GM21423 (cell line): Measurements from ENCODE around the gene RHOA.

Experiments
- ATAC-seq: cut with Tn5 transposase; IDR thresholded peaks from one replicate; pipeline ENCODE4 v1.9.1; 2021; ENCODE audit warnings: mild to moderate bottlenecking, moderate library complexity; ENCODE audit not compliant: unreplicated experiment

Gene RHOA

GRCh38 chr3:49411968-49412631 lies at the start of gene RHOA, which contains the start of gene TCTA:
TSS of gene RHOA (minus strand) at chr3:49411976. CDS start at chr3:49375589, 36,387 bp downstream.
TSS of gene TCTA (plus strand) at chr3:49412423. CDS start at chr3:49412427, 4 bp downstream.
- ATAC-seq, result peak; percentile 76

GRCh38 chr3:49460956-49461355 lies 49.2 kb upstream of the RHOA start:
- no peak for ATAC-seq

- ATAC-seq, result no peak
These were observed 48.6 kb upstream of the RHOA start for GRCh38 chr3:49460188-49460890.

GRCh38 chr3:49456466-49456865 lies 44.7 kb upstream of the RHOA start:
- ATAC-seq, result no peak

GRCh38 chr3:49454898-49455681 lies 43.3 kb upstream of the RHOA start:
- ATAC-seq, result no peak

GRCh38 chr3:49454458-49454857 lies 42.7 kb upstream of the RHOA start:
- ATAC-seq, result no peak

- no peak for ATAC-seq
These were observed 41.8 kb upstream of the RHOA start for GRCh38 chr3:49453621-49454020.

- ATAC-seq, result no peak
These were observed 33.6 kb upstream of the RHOA start for GRCh38 chr3:49445391-49445790.

- no peak for ATAC-seq
These were observed 23.0 kb upstream of the RHOA start for GRCh38 chr3:49434731-49435130.

GRCh38 chr3:49428752-49429080 lies 16.9 kb upstream of the RHOA start:
- peak; percentile 5 for ATAC-seq

GRCh38 chr3:49427586-49427985 lies 15.8 kb upstream of the RHOA start:
- ATAC-seq, result no peak

GRCh38 chr3:49424816-49425215 lies 13.0 kb upstream of the RHOA start:
- no peak for ATAC-seq

- ATAC-seq, result no peak
These were observed 10.8 kb upstream of the RHOA start, which contains the start of gene AMT for GRCh38 chr3:49422379-49423248. TSS of gene AMT (minus strand) at chr3:49422473. CDS start at chr3:49422450, 23 bp downstream.

GRCh38 chr3:49421890-49422378 lies 10.2 kb upstream of the RHOA start:
- ATAC-seq, result no peak

GRCh38 chr3:49417516-49418120 lies 5.8 kb upstream of the RHOA start:
- ATAC-seq, result no peak

GRCh38 chr3:49416867-49417266 lies 5.1 kb upstream of the RHOA start:
- no peak for ATAC-seq

GRCh38 chr3:49415931-49416601 lies 4.3 kb upstream of the RHOA start:
- no peak for ATAC-seq

GRCh38 chr3:49414753-49415152 lies 3.0 kb upstream of the RHOA start:
- no peak for ATAC-seq

- no peak for ATAC-seq
These were observed 1.6 kb upstream of the RHOA start for GRCh38 chr3:49413338-49413734.
